ENCODE data around the gene MTAP. TPM values are rescaled to one million over a fixed set of nuclear protein-coding genes. Genes with fewer than 3 reads are reported as not detected.

MTAP gene
- polyA plus RNA-seq, 1 donor (not counting 4 experiments of a cell fraction or from before 2014, with no cell fraction given), result 48.7 TPM

DNA sequence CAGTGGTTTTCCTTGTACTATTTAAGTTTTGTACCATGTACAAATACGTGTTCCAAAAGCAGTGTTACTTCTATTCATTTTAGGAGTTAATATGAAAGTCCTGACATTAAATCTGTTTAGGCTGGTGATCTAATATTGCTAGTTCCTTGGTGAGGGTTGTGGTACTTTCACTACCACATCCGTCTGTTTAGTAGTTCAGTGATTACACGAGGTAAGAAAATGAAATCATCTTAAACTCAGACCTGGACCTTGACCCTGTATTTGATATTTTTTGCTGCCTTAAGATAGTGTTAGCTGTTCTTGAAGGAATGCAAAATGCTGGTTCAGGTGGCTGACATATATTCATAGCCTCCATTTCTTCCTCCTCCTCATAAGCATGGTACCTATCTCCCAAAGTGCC is 50.3 kb downstream of the MTAP start:
- Histone ChIP-seq H3K79me2 (ENCODE audit: control insufficient read depth, insufficient read depth, low read length) (no peaks in the 10 kb centered on the region), H3K27ac (ENCODE audit: control insufficient read depth, insufficient read depth, low read length) (no peak overlapping the region), H3K4me2 (ENCODE audit: control insufficient read depth, extremely low read depth, insufficient read depth, low read depth, low read length) (no peak overlapping the region), H3K9ac (ENCODE audit: control insufficient read depth, extremely low read depth, insufficient read depth, low read length) (no peak overlapping the region), H4K20me1 (ENCODE audit: control insufficient read depth, extremely low read depth, insufficient read depth, low read length) (no peaks in the 10 kb centered on the region), H3K36me3 (ENCODE audit: control insufficient read depth in 2 of 2, extremely low read depth in 1 of 2, insufficient read depth in 2 of 2, low read length in 2 of 2) (peaks cover 12 to 20% of the 10 kb centered on the region in 2 experiments), H2AFZ (ENCODE audit: control insufficient read depth, low read length) (no peak overlapping the region), H3K9me3 (ENCODE audit: control insufficient read depth, low read depth, low read length) (no peaks in the 10 kb centered on the region), H3K9me1 (ENCODE audit: control insufficient read depth, extremely low read depth, insufficient read depth, low read length) (no peaks in the 10 kb centered on the region), H3K27me3 (ENCODE audit: control insufficient read depth, extremely low read depth, insufficient read depth, low read length) (no peaks in the 10 kb centered on the region), H3K4me1 (ENCODE audit: control insufficient read depth, extremely low read depth, insufficient read depth, low read length) (no peaks in the 10 kb centered on the region), H3K4me3 (ENCODE audit: control insufficient read depth in 2 of 3, extremely low read depth in 1 of 3, insufficient read depth in 2 of 3, low read depth in 1 of 3, low read length in 3 of 3) (no peak overlapping the region)
- DNase-seq (ENCODE audit: low read depth, low spot score) (no peak), FAIRE-seq (no peak)
- TF ChIP-seq EZH2 (IDR thresholded peaks at IDR 0.05; ENCODE audit: low read length), result no peak
- TF ChIP-seq, protein P1, sequence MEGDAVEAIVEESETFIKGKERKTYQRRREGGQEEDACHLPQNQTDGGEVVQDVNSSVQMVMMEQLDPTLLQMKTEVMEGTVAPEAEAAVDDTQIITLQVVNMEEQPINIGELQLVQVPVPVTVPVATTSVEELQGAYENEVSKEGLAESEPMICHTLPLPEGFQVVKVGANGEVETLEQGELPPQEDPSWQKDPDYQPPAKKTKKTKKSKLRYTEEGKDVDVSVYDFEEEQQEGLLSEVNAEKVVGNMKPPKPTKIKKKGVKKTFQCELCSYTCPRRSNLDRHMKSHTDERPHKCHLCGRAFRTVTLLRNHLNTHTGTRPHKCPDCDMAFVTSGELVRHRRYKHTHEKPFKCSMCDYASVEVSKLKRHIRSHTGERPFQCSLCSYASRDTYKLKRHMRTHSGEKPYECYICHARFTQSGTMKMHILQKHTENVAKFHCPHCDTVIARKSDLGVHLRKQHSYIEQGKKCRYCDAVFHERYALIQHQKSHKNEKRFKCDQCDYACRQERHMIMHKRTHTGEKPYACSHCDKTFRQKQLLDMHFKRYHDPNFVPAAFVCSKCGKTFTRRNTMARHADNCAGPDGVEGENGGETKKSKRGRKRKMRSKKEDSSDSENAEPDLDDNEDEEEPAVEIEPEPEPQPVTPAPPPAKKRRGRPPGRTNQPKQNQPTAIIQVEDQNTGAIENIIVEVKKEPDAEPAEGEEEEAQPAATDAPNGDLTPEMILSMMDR (optimal IDR thresholded peaks at IDR 0.05 in 1 of 3, IDR thresholded peaks at IDR 0.05 in 1 of 3, conservative IDR thresholded peaks at IDR 0.05 in 1 of 3; ENCODE audit: extremely low read depth in 1 of 3, insufficient read depth in 2 of 3, low read length in 3 of 3), result no peak
- dilution Hi-C loops (cut with MboI; ENCODE audit: extremely low pct_ligation_motif_present, low sequenced_read_pairs), result no loop called here

DNA sequence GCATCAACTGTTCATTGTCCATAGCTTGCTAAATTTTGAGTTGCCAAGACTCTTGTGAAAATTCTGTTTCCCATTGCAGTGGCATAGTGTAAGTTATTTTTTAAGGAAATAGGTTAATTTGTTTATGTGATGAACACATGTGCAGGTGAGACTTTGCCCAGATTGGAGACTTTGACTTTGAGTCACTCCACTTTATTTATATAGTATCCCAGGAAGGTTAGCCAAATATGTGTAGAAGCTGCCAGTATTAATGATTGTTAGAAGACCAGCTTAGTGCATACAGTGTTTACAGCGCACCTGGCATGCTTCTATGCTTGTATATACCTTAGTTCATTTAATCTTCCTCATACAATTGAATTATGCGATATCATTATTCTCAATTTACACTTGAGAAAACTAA is 51.0 kb downstream of the MTAP start:
- peaks cover 17 to 22% of the 10 kb centered on the region in 2 experiments for H3K36me3 ChIP-seq (ENCODE audit: control insufficient read depth in 2 of 2, extremely low read depth in 1 of 2, insufficient read depth in 2 of 2, low read length in 2 of 2)
- H3K9me1 ChIP-seq (ENCODE audit: control insufficient read depth, extremely low read depth, insufficient read depth, low read length), result no peaks in the 10 kb centered on the region
- H3K4me2 ChIP-seq (ENCODE audit: control insufficient read depth, extremely low read depth, insufficient read depth, low read depth, low read length), result no peak overlapping the region
- H3K27ac ChIP-seq (ENCODE audit: control insufficient read depth, insufficient read depth, low read length), result no peak overlapping the region
- no peaks in the 10 kb centered on the region for H3K79me2 ChIP-seq (ENCODE audit: control insufficient read depth, insufficient read depth, low read length)
- no peak for TF ChIP-seq EZH2 (IDR thresholded peaks at IDR 0.05; ENCODE audit: low read length)
- TF ChIP-seq, protein P1 (optimal IDR thresholded peaks at IDR 0.05 in 1 of 3, IDR thresholded peaks at IDR 0.05 in 1 of 3, conservative IDR thresholded peaks at IDR 0.05 in 1 of 3; ENCODE audit: extremely low read depth in 1 of 3, insufficient read depth in 2 of 3, low read length in 3 of 3), result no peak
- H3K27me3 ChIP-seq (ENCODE audit: control insufficient read depth, extremely low read depth, insufficient read depth, low read length), result no peaks in the 10 kb centered on the region
- no peak overlapping the region for H3K9ac ChIP-seq (ENCODE audit: control insufficient read depth, extremely low read depth, insufficient read depth, low read length)
- no peak for DNase-seq (ENCODE audit: low read depth, low spot score)
- FAIRE-seq, result no peak
- no peak overlapping the region for H3K4me3 ChIP-seq (ENCODE audit: control insufficient read depth in 2 of 3, extremely low read depth in 1 of 3, insufficient read depth in 2 of 3, low read depth in 1 of 3, low read length in 3 of 3)
- H2AFZ ChIP-seq (ENCODE audit: control insufficient read depth, low read length), result no peak overlapping the region
- H4K20me1 ChIP-seq (ENCODE audit: control insufficient read depth, extremely low read depth, insufficient read depth, low read length), result no peaks in the 10 kb centered on the region
- dilution Hi-C loops (cut with MboI; ENCODE audit: extremely low pct_ligation_motif_present, low sequenced_read_pairs), result no loop called here
- H3K4me1 ChIP-seq (ENCODE audit: control insufficient read depth, extremely low read depth, insufficient read depth, low read length), result no peaks in the 10 kb centered on the region
- H3K9me3 ChIP-seq (ENCODE audit: control insufficient read depth, low read depth, low read length), result no peaks in the 10 kb centered on the region
